Suprapubic skin (tissue), 4 donors: ENCODE measurements around the gene AMPD2.

Experiments
- CTCF ChIP-seq, 2 donors: fragments of 200-600 bp in 1 of 2; fragments of 450-650 bp in 1 of 2; sonication (generic) in 1 of 2; IDR thresholded peaks; one replicate each; pipeline ENCODE4 v1.5.1; 2016 to 2019; ENCODE audit warnings: antibody characterized with exemption in 2 of 2, mild to moderate bottlenecking in 1 of 2, moderate library complexity in 1 of 2
- EP300 ChIP-seq: sonication (generic); formaldehyde crosslinking; IDR thresholded peaks from one replicate; pipeline ENCODE4 v1.6.1; 2017; ENCODE audit warnings: antibody characterized with exemption
- POLR2AphosphoS5 ChIP-seq, 3 donors: sonication (generic); formaldehyde crosslinking; IDR thresholded peaks; one replicate each; pipeline ENCODE4 v1.6.1; 2017; ENCODE audit warnings: antibody characterized with exemption in 3 of 3

GRCh38 chr1:109589679-109590078 is 30.0 kb upstream of the AMPD2 start:
- TF ChIP-seq CTCF (IDR thresholded peaks at IDR 0.05) (no peak), EP300 (no peak), POLR2AphosphoS5 (IDR thresholded peaks at IDR 0.05) (no peak)
